ENCODE measurements around the gene ESRRA.

ESRRA gene

DNA sequence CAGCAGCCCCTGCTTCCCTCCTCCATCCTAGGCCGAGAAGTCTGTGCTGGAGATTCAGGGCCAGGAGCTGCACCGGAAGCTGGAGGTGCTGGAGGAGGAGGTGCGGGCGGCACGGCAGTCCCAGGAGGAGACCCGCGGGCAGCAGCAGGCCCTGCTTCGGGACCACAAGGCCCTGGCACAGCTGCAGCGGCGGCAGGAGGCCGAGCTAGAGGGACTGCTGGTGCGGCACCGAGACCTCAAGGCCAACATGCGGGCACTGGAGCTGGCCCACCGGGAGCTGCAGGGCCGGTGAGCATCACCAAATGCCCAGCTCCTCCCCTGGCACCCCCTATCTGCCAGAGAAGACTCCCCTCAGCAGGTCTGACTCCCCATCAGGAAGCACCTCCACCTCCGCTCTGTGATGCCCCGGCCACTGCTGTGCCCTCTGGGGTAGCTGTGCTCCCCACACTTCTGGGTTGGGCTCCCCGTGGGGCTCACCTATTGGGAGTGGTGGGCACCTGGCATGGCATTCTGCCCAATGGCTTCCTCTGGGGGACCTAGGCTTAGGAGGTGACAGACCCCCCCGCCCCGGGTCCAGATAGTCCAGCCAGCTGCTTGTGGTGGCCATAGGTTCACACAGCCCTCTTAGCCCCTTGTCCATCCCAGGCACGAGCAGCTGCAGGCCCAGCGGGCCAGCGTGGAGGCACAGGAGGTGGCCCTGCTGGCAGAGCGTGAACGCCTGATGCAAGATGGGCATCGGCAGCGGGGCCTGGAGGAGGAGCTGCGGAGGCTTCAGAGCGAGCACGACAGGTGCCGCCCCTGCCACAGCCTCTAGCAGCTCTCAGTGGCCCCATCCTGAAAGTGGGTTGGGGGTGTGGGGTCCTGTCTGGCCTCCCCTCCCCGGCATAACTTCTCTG, 47.0 kb downstream of the ESRRA start:
- DNase-seq (ENCODE audit: low spot score) = no peak

GRCh38 chr11:64352995-64353714, 47.8 kb downstream of the ESRRA start:
- no peak for DNase-seq (ENCODE audit: low spot score)

GRCh38 chr11:64353715-64354506, 48.6 kb downstream of the ESRRA start:
- no peak for DNase-seq (ENCODE audit: low spot score)

DNA sequence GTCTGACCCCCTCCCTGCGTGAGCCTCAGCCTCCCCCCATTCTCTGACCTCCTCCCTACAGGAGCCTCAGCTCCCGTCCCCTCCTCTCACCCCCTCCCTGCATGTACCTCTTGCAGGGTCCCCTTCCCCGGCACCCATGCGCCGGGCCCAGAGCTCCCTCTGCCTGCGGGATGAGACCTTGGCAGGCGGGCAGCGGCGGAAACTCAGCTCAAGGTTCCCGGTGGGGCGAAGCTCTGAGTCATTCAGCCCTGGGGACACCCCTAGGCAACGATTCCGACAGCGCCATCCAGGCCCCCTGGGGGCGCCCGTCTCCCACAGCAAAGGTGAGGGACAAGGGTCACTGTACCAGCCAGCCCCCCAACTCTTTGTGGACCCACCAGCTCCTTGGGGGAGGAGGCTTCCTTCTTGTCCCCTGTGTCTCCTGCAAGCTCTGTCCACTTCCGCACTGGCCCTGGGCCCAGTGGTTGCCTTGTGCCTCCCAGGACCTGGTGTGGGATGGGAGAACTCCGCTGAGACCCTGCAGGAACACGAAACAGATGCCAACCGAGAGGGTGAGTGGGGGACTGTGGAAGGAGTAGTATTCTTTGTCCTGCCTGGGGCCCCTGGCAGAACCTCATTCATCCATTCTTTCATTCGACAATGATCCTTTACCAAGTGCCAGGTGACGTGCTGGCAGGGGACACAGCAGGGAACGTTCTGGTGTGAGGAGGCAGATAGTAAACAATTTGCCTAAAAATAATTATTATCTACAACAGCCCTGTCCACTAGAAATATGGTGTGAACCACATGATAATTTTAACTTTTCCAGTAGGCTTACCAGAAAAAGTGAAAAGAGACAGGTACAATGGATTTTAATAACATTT, 50.0 kb downstream of the ESRRA start:
- peak; percentile 62 for DNase-seq (ENCODE audit: low spot score)

GRCh38 chr11:64356498-64357411, 51.4 kb downstream of the ESRRA start:
- no peak for DNase-seq (ENCODE audit: low spot score)

DNA sequence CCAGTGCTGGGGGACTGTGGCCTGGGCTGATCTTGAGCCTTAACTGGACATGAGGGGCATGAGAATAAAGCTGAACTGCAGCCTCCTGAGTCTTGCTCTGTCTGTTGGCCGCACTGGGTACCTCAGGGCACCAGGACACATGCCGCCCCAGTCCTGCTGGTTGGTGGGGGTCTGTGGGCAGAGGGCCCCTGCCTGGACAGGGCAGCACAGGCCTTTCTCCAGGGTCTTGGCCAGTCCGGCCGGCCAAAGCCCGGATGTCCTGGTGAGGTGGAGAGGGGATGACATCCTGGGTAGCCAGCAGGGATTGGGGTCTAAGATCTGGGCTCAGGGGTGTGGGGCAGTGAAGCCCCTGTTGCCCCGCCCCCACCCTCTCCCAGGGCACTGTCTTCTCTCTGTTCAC, 52.1 kb downstream of the ESRRA start:
- DNase-seq (ENCODE audit: low spot score) = no peak

DNA sequence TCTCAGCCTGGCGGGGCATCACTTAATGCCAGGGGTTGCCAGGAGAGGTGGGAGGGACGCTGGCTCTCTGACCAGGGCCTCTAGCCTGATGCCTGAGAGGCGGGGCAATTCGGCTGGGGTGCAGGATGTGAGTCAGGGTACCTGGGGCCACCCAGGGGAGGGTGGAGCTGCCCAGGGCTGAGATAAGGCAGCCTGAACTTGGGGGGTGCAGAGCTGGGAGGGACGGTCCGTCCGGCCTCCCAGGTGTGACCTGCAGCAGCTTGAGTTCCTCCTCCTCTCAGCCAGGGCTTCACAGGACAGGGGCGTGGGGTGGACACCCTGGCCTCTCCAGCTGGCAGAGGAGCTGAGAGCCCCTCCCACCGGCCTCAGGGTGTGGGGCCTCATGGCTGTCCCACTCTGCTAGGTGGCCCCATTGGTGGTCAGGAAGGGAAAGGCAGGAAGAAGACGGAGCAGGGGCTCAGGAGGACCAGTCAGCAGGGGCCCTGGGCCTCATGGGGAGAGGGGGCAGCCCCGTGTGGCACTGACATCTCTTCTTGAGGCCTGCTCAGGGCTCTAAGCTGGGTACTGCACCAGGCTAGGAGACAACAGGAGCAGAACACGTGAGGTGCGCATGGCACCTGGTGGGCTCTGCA, 52.7 kb downstream of the ESRRA start:
- DNase-seq (ENCODE audit: low spot score) = no peak

GRCh38 chr11:64358536-64358906, 53.2 kb downstream of the ESRRA start:
- no peak for DNase-seq (ENCODE audit: low spot score)

DNA sequence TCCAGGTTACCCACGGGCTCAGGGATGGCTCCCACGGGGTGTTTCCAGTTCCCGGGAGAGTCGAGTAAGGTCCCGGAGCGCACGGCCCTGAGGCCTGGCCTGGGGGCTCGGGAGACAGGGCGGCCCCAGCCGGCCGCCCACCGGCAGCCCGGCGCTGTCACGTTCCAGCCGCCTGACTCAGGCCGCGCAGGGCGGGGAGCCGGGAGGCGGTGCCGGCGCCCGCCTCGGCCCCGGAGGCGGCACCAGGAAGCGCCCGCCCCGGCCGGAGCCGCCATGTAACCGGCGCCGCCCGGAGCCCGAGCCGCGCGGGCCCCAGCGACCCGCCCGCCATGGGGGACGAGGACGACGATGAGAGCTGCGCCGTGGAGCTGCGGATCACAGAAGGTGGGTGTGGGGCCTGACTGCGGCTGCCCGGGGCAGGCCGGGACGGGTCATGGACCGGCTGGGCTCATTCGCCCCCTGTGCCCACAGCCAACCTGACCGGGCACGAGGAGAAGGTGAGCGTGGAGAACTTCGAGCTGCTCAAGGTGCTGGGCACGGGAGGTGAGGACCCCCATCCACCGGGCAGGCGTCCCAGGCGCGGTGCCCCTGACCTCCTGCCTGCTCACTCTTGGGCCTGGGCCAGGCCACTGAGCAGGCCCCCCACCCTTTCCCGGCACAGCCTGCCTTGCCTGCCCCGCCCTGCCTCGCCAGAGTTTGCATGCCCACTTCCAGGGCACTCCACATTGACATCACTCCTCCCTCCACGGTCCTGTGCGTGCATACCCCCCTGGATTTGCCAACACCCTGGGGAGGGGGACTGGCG, 53.8 kb downstream of the ESRRA start, which contains the start of gene RPS6KA4:
Gene RPS6KA4, plus strand, starts transcription at position 256 of the 805 bp plus-strand sequence. Its CDS starts 74 bp downstream, at position 330.
- DNase-seq (ENCODE audit: low spot score) = peak; percentile 82

- peak; percentile 53 for DNase-seq (ENCODE audit: low spot score)
These were observed 54.6 kb downstream of the ESRRA start for GRCh38 chr11:64359712-64360445.

DNA sequence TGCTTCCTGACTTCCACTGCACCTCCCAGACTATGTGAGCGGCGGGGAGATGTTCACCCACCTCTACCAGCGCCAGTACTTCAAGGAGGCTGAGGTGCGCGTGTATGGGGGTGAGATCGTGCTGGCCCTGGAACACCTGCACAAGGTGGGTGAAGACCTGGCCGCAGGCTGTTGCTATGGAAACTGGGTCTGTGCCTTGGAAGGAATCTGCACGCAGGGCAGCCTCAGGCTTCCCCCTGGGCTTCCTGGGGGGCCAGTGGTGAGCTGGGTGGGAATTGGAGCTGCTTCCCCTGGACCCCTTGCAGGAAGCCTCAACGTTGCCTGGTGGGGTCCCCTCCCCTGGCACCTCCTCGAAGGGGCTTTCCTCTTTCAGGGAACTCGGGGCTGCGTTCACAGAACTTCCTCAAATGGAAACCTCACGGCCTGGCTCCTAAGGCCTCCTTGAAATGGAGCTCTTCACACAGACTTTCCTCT, 55.2 kb downstream of the ESRRA start:
- DNase-seq (ENCODE audit: low spot score) = no peak

DNA sequence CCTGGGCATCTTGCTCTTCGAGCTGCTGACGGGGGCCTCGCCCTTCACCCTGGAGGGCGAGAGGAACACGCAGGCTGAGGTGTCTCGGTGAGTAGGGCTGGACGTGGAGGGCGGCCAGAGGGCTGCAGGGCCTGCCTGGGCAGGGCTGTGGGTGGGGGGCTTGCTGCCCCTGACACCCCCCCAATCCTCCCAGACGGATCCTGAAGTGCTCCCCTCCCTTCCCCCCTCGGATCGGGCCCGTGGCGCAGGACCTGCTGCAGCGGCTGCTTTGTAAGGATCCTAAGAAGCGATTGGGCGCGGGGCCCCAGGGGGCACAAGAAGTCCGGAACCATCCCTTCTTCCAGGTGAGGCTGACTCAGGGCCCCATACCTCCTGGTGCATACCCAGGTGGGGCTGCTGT, 56.3 kb downstream of the ESRRA start:
- DNase-seq (ENCODE audit: low spot score) = no peak

- DNase-seq (ENCODE audit: low spot score) = no peak
These were observed 57.0 kb downstream of the ESRRA start for GRCh38 chr11:64362339-64362738.

- no peak for DNase-seq (ENCODE audit: low spot score)
These were observed 59.1 kb downstream of the ESRRA start for GRCh38 chr11:64364435-64364834.

DNA sequence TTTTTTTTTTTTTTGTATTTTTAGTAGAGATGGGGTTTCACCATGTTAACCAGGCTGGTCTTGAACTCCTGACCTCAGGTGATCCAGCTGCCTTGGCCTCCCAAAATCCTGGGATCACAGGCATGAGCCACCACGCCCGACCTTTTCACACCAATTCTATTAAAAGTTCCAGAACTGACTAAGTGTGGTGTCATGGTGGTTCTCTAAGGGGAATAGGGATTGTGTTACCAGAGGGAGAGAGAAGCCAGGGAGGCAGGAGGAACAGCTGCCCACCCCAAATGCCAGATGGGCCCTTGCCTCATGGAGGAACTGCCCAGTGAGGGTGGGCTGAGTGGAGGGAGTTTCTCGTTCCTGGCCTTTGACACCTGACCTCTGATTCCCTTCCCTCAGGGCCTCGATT, 59.6 kb downstream of the ESRRA start:
- DNase-seq (ENCODE audit: low spot score) = no peak
